22Rv1 (cell line): ENCODE measurements around the gene USP40.
A peak's percentile ranks its signal among the peaks of the same experiment; 100 is the strongest.

Experiments used
- H3K27ac ChIP-seq: fragments of 450-650 bp; 2 replicates; pipeline ENCODE4 v1.5.1; 2017
- ZFX ChIP-seq: fragments of 450-650 bp; IDR thresholded peaks from 2 replicates; pipeline ENCODE4 v1.6.1; 2017; ENCODE audit warnings: antibody characterized with exemption, borderline replicate concordance
- TF ChIP-seq, protein P1 (sequence below): fragments of 450-650 bp; IDR thresholded peaks from 2 replicates; pipeline ENCODE4 v1.5.1; 2017; ENCODE audit warnings: mild to moderate bottlenecking

The USP40 gene, protein sequence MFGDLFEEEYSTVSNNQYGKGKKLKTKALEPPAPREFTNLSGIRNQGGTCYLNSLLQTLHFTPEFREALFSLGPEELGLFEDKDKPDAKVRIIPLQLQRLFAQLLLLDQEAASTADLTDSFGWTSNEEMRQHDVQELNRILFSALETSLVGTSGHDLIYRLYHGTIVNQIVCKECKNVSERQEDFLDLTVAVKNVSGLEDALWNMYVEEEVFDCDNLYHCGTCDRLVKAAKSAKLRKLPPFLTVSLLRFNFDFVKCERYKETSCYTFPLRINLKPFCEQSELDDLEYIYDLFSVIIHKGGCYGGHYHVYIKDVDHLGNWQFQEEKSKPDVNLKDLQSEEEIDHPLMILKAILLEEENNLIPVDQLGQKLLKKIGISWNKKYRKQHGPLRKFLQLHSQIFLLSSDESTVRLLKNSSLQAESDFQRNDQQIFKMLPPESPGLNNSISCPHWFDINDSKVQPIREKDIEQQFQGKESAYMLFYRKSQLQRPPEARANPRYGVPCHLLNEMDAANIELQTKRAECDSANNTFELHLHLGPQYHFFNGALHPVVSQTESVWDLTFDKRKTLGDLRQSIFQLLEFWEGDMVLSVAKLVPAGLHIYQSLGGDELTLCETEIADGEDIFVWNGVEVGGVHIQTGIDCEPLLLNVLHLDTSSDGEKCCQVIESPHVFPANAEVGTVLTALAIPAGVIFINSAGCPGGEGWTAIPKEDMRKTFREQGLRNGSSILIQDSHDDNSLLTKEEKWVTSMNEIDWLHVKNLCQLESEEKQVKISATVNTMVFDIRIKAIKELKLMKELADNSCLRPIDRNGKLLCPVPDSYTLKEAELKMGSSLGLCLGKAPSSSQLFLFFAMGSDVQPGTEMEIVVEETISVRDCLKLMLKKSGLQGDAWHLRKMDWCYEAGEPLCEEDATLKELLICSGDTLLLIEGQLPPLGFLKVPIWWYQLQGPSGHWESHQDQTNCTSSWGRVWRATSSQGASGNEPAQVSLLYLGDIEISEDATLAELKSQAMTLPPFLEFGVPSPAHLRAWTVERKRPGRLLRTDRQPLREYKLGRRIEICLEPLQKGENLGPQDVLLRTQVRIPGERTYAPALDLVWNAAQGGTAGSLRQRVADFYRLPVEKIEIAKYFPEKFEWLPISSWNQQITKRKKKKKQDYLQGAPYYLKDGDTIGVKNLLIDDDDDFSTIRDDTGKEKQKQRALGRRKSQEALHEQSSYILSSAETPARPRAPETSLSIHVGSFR

DNA sequence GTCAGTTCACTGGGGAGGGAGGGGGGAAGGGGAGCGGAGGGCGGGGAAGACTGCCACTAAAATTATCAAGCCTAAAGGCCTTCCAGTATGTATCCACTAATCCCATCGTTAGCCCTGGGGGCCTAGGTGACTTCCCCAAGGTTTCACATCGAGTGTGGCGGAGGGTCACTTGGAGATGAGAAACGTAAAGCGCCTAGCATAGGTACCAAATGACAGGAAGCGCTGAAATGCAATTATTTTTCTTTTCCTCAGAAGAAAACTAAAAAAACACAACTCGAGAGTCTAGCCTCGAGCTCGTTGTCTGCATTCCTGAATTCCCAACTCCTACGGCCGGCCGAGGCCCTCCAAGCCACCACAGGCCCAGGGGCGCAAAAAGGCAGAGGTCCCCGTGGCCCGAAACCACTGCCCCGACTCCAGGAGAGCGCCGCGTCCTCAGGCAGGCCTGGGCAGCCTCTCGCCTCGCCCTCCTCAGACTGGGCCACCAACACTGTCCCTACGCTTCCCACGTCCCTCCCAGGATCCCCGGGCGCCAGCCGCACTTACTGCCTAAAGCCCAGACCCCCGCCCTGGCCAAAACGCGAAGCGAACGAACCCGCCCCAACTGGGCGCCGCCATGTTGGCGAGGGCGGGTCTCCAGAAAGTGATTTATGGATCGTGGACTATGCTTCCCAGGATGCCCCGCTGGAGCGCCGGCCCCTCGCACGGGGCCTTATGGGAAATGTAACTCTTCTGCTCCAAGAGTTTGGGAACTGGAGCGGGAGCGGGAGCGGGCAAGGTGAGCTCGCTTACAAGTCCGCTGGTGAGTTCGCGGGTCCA, at the start of gene USP40:
USP40 (minus strand) TSS at position 642 of the 816 bp plus-strand sequence. CDS start 1,228 bp downstream, outside the sequence.
- TF ChIP-seq, protein P1, sequence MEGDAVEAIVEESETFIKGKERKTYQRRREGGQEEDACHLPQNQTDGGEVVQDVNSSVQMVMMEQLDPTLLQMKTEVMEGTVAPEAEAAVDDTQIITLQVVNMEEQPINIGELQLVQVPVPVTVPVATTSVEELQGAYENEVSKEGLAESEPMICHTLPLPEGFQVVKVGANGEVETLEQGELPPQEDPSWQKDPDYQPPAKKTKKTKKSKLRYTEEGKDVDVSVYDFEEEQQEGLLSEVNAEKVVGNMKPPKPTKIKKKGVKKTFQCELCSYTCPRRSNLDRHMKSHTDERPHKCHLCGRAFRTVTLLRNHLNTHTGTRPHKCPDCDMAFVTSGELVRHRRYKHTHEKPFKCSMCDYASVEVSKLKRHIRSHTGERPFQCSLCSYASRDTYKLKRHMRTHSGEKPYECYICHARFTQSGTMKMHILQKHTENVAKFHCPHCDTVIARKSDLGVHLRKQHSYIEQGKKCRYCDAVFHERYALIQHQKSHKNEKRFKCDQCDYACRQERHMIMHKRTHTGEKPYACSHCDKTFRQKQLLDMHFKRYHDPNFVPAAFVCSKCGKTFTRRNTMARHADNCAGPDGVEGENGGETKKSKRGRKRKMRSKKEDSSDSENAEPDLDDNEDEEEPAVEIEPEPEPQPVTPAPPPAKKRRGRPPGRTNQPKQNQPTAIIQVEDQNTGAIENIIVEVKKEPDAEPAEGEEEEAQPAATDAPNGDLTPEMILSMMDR = no peak
- no peak for TF ChIP-seq ZFX
- H3K27ac ChIP-seq = peak within 1 kb of the TSS; percentile 85

DNA sequence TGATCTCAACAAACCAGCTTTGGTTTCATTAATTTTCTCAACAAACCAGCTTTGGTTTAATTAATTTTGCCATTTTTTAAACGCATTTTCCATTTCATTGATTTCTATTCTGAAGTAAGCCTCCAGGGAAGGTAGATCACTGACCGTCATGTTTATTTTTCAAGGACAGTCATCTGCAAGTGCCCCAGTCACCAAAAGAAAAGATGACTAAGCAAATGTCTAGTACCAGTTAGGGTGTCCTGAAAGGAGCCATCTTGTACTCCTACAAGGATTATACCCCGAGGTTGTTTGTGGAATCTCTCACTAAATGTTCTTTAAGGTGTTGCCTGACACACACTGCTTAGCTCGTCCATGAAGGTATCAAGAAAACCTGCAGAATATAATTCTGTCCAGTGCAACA, 44.7 kb upstream of the USP40 start:
- TF ChIP-seq, protein P1 = no peak
- TF ChIP-seq ZFX = no peak

DNA sequence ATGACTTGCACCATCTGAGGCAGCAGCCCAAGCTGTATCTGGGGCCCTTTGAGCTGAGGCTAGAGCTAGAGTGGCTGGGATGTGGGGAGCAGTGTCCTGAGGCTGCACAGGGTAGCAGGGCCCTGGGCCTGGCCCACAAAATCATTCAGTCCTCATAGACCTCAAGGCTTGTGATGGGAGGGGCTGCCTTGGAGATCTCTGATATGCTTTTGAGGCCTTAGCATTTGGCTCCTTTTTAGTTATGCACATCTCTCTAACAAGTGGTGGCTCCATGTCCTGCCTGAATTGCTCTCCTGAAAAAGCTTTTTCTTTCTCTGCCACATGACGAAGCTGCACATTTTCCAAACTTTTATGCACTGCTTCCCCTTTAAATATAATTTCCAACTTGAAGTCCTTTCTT, 39.1 kb upstream of the USP40 start:
- TF ChIP-seq ZFX = no peak

More for the DNA sequence above, 44.7 kb upstream of the USP40 start:
- H3K27ac ChIP-seq = no peak overlapping the region

DNA sequence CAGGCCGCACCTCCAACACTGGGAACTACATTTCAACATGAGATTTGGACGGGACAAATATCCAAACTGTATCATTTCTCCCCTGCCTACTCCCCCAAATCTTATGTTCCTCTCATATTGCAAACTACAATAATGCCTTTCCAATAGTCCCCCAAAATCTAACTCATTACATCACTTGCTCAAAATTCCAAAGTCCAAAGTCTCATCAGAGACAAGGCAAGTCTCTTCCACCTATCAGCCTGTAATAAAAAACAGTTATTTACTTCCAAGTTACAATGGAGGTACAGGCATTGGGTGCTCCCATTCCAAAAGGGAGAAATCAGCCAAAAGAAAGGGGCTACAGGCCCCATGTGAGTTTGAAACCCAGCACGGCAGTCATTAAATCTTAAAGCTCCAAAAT, 38.2 kb upstream of the USP40 start:
- TF ChIP-seq ZFX = no peak
- TF ChIP-seq, protein P1 = no peak
- H3K27ac ChIP-seq = no peak overlapping the region

More for the DNA sequence above, 39.1 kb upstream of the USP40 start:
- no peak overlapping the region for H3K27ac ChIP-seq

DNA sequence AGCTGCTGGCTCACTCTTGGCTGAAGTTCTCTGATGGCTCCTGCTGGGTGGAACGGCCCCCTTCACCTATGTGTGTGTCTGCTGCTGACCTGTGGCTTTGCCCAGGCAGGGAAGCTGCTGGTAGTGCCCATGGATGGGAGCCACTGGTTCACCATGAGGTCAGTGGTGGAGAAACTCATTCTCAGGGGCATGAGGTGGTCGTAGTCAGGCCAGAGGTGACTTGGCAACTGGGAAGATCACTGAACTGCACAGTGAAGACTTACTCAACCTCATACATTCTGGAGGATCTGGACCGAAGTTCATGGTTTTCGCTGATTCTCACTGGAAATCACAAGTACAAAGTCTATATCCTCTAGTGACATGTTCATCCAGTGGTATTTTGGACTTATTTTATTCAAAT, 36.9 kb upstream of the USP40 start:
- TF ChIP-seq, protein P1 = no peak
- no peak for TF ChIP-seq ZFX

DNA sequence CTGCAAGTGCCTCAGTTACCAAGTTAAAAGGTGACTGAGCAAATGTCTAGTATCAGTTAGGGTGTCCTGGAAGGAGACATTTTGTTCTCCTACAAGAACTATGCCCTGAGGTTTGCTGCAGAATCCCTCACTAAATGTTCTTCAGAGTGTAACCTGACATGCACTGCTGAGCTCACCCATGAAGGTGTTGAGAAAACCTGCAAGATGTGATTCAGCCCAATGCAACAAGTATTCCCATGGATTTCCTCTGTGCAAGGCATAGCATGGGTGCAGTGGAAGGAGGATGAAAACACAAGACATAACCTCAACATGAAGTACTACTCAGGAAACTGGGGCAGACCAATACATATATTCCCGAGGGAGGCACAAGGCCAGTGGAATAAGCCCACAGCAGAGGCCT, 35.5 kb upstream of the USP40 start:
- TF ChIP-seq, protein P1 = no peak
- no peak for TF ChIP-seq ZFX
- H3K27ac ChIP-seq = no peak overlapping the region

More for the DNA sequence above, 36.9 kb upstream of the USP40 start:
- no peak overlapping the region for H3K27ac ChIP-seq
